Lower leg skin (tissue), 4 donors: ENCODE measurements around the gene DUXA. TPM values are rescaled to one million over a fixed set of nuclear protein-coding genes. Genes with fewer than 3 reads are reported as not detected.

Source experiments
- total RNA-seq, 4 donors: library from RNA; depleted of rRNA; stranded (reverse); fragments of >200 nt; gene quantifications; one replicate each; pipeline ENCODE4 v1.1.0, GENCODE V29; 2016

DUXA gene
- total RNA-seq, 4 donors from 2014 or later: not detected

Other genes with a start within 250 kb of the DUXA start
- not detected for gene USP29, start 47.5 kb downstream of the DUXA start, total RNA-seq
- gene ZIM3, start 22.3 kb downstream of the DUXA start, total RNA-seq: not detected
- gene ZNF264, start 24.0 kb upstream of the DUXA start, total RNA-seq: 10 to 100 TPM; 48.5 to 84.9 (median 57.8) TPM
- 1 to 10 TPM in 1 of 4 donors, under 1 TPM in 1, not detected in 2; 0.39 to 2.9 TPM for gene AURKC, start 63.5 kb upstream of the DUXA start, total RNA-seq
- 10 to 100 TPM; 18.1 to 23.0 (median 20.3) TPM for gene ZNF805, start 73.1 kb upstream of the DUXA start, total RNA-seq
- 10 to 100 TPM; 57.6 to 71.0 (median 65.5) TPM for gene ZNF460, start 113.0 kb upstream of the DUXA start, total RNA-seq
- 10 to 100 TPM; 11.4 to 15.7 (median 12.4) TPM for gene ZNF543, start 153.0 kb upstream of the DUXA start, total RNA-seq
- 10 to 100 TPM in 1 of 4 donors, 1 to 10 TPM in 3; 8.3 to 11.8 (median 8.9) TPM for gene ZNF304, start 183.8 kb upstream of the DUXA start, total RNA-seq
- gene TRAPPC2B, start 196.1 kb upstream of the DUXA start, total RNA-seq: 10 to 100 TPM; 11.3 to 20.1 (median 19.5) TPM
- gene ZNF547, start 196.1 kb upstream of the DUXA start, total RNA-seq: 1 to 10 TPM in 3 of 4 donors, under 1 TPM in 1; 0.42 to 2.4 (median 1.4) TPM
- gene ZNF548, start 222.4 kb upstream of the DUXA start, total RNA-seq: 10 to 100 TPM; 20.3 to 29.3 (median 23.5) TPM
- gene ZNF17, start 243.7 kb upstream of the DUXA start, total RNA-seq: 10 to 100 TPM in 2 of 4 donors, 1 to 10 TPM in 2; 8.9 to 30.3 (median 14.0) TPM